OCI-LY1 (cell line): ENCODE data around the gene PARD3B.

Experiments used
- H2AFZ ChIP-seq: fragments of 200-600 bp; sonication (generic), shearing (Covaris generic); 2 replicates; pipeline ENCODE4 v1.6.0; 2014; ENCODE audit warnings: antibody characterized with exemption, mild to moderate bottlenecking, low read length
- H3F3A ChIP-seq: fragments of 200-600 bp; sonication (generic), shearing (Covaris generic); 2 replicates; pipeline ENCODE4 v1.6.0; 2014; ENCODE audit warnings: mild to moderate bottlenecking, antibody characterized with exemption, low read length, moderate library complexity; ENCODE audit not compliant: insufficient read depth
- H3K27ac ChIP-seq: fragments of 200-600 bp; sonication (generic); 2 replicates; pipeline ENCODE4 v1.5.1; 2014; ENCODE audit warnings: low read length, mixed run types, mild to moderate bottlenecking, low read depth; ENCODE audit not compliant: poor library complexity, severe bottlenecking
- H3K27me3 ChIP-seq: fragments of 200-600 bp; sonication (generic); 2 replicates; pipeline ENCODE4 v1.6.0; 2014; ENCODE audit warnings: antibody characterized with exemption, mild to moderate bottlenecking, low read length, moderate library complexity; ENCODE audit not compliant: insufficient read depth
- H3K36me3 ChIP-seq: fragments of 200-600 bp; sonication (generic); 2 replicates; pipeline ENCODE4 v1.6.1; 2014; ENCODE audit warnings: mild to moderate bottlenecking, antibody characterized with exemption, low read length, moderate library complexity, mixed read lengths; ENCODE audit not compliant: insufficient read depth
- H3K4me1 ChIP-seq: fragments of 200-600 bp; sonication (generic); 2 replicates; pipeline ENCODE4 v1.5.1; 2014; ENCODE audit warnings: mild to moderate bottlenecking, low read length, moderate library complexity; ENCODE audit not compliant: insufficient read depth, severe bottlenecking
- H3K4me2 ChIP-seq: fragments of 200-600 bp; sonication (generic), shearing (Covaris generic); 2 replicates; pipeline ENCODE4 v1.6.1; 2014; ENCODE audit warnings: low read length
- H3K4me3 ChIP-seq: fragments of 200-600 bp; sonication (generic); 2 replicates; pipeline ENCODE4 v1.5.1; 2014; ENCODE audit warnings: low read length, low read depth, mild to moderate bottlenecking, mixed read lengths; ENCODE audit not compliant: poor library complexity, severe bottlenecking
- H3K79me2 ChIP-seq: fragments of 200-600 bp; shearing (Covaris generic); 2 replicates; pipeline ENCODE4 v1.6.1; 2016; ENCODE audit warnings: mixed run types, low read length, mixed read lengths; ENCODE audit not compliant: insufficient read depth
- H3K9ac ChIP-seq: fragments of 200-600 bp; sonication (generic), shearing (Covaris generic); 2 replicates; pipeline ENCODE4 v1.6.1; 2014; ENCODE audit warnings: mild to moderate bottlenecking, low read length, mixed read lengths
- H3K9me2 ChIP-seq: fragments of 200-600 bp; sonication (generic), shearing (Covaris generic); 2 replicates; pipeline ENCODE4 v1.6.1; 2014; ENCODE audit warnings: low read depth, mild to moderate bottlenecking, low read length, mixed read lengths
- H3K9me3 ChIP-seq: fragments of 200-600 bp; shearing (Covaris generic); 2 replicates; pipeline ENCODE4 v1.6.1; 2014; ENCODE audit warnings: low read length, mixed read lengths
- H4K20me1 ChIP-seq: fragments of 200-600 bp; sonication (generic), shearing (Covaris generic); 2 replicates; pipeline ENCODE4 v1.6.0; 2016; ENCODE audit warnings: mild to moderate bottlenecking, low read length; ENCODE audit not compliant: insufficient read depth
- CTCF ChIP-seq: fragments of 200-600 bp; sonication (generic), shearing (Covaris generic); IDR thresholded peaks from 2 replicates; pipeline ENCODE4 v1.5.1; 2017; ENCODE audit warnings: mild to moderate bottlenecking, antibody characterized with exemption, low read length, moderate library complexity, mixed read lengths
- EZH2 ChIP-seq: fragments of 200-600 bp; sonication (generic), shearing (Covaris generic); IDR thresholded peaks from 2 replicates; pipeline ENCODE4 v1.8.0; 2017; ENCODE audit warnings: borderline replicate concordance, mixed run types, mild to moderate bottlenecking, antibody characterized with exemption, low read length, moderate library complexity, mixed read lengths

PARD3B gene

DNA sequence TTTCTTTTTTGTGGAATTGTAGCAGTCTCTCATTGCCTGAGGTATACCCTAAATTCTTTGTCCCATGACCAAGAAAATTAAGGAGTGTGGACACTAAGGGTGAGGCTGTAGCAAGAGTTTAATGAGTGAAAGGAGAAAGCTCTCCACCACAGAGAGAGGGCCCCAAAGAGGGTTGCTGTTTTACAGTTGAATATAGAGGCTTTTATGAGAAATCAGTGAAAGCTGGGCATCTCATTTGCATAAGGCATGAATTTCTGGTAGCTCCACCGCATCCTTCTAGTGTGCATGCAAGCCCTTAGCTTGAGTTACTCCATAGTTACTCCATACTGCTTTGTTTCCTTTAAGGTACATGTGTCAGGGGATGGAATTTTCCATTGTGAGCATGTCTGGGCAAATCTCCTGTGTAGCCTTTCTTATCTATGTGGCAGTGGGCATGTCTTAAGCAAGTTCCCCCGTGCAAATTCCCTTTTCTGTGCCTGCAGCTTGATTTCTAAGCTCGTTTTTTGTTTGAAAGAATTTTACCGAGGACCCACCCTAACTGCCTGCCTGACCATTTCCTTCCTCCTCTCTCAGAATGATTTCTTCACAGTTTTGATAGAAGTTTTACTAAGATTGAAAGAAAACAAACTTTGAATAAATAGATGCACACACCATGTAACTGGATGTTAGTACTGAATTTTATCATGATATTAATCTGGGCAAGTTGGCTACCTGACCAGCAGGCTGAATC lies 218.9 kb downstream of the PARD3B start:
- no peaks in the 10 kb centered on the region for H3K79me2 ChIP-seq
- TF ChIP-seq CTCF (no peak), EZH2 (no peak)
- no peaks in the 10 kb centered on the region for H4K20me1 ChIP-seq
- H3K36me3 ChIP-seq = no peaks in the 10 kb centered on the region
- H3K4me3 ChIP-seq = no peak overlapping the region
- no peak overlapping the region for H3K27ac ChIP-seq
- H3K9ac ChIP-seq = no peak overlapping the region
- no peaks in the 10 kb centered on the region for H3K4me1 ChIP-seq
- H3K9me3 ChIP-seq = no peaks in the 10 kb centered on the region
- no peaks in the 10 kb centered on the region for H3K9me2 ChIP-seq
- no peaks in the 10 kb centered on the region for H3K27me3 ChIP-seq
- no peak overlapping the region for H2AFZ ChIP-seq
- H3K4me2 ChIP-seq = no peak overlapping the region
- no peaks in the 10 kb centered on the region for H3F3A ChIP-seq

GRCh38 chr2:204770735-204771134 lies 225.5 kb downstream of the PARD3B start:
- no peaks in the 10 kb centered on the region for H3K9me2 ChIP-seq
- no peak overlapping the region for H3K9ac ChIP-seq
- no peaks in the 10 kb centered on the region for H3K4me1 ChIP-seq
- no peaks in the 10 kb centered on the region for H3F3A ChIP-seq
- H3K79me2 ChIP-seq = no peaks in the 10 kb centered on the region
- H3K4me3 ChIP-seq = no peak overlapping the region
- H3K36me3 ChIP-seq = no peaks in the 10 kb centered on the region
- H3K9me3 ChIP-seq = no peaks in the 10 kb centered on the region
- TF ChIP-seq EZH2 (no peak), CTCF (no peak)
- H4K20me1 ChIP-seq = no peaks in the 10 kb centered on the region
- H2AFZ ChIP-seq = no peak overlapping the region
- no peaks in the 10 kb centered on the region for H3K27me3 ChIP-seq
- no peak overlapping the region for H3K27ac ChIP-seq
- no peak overlapping the region for H3K4me2 ChIP-seq

DNA sequence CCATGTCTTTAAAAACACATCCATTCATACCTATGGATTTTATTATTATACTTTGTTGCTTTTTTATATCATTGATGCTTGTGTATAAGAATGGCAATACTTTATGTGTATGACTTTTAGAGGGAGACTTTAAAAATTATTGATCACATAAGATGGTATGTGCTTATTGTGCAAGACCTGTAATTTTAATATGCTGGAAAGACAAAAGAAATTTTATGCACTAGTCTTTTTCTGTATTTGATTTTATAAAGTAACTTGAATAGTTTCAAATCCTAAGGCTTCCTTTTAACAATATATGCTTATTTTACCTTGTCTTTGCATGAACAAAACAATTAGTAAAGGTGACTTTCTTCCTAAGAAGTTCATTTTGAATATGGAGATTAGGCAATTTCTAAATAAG lies 226.4 kb downstream of the PARD3B start:
- Histone ChIP-seq H3K4me1 (no peaks in the 10 kb centered on the region), H3K4me2 (no peak overlapping the region), H3K36me3 (no peaks in the 10 kb centered on the region), H3K9me3 (no peaks in the 10 kb centered on the region), H3K4me3 (no peak overlapping the region), H4K20me1 (no peaks in the 10 kb centered on the region), H3K9ac (no peak overlapping the region), H3K9me2 (no peaks in the 10 kb centered on the region), H3K27ac (no peak overlapping the region), H3K79me2 (no peaks in the 10 kb centered on the region), H2AFZ (no peak overlapping the region), H3K27me3 (no peaks in the 10 kb centered on the region), H3F3A (no peaks in the 10 kb centered on the region)
- no peak for TF ChIP-seq EZH2
- TF ChIP-seq CTCF = no peak
